ENCODE measurements around the gene TCP11.

TCP11 gene

DNA sequence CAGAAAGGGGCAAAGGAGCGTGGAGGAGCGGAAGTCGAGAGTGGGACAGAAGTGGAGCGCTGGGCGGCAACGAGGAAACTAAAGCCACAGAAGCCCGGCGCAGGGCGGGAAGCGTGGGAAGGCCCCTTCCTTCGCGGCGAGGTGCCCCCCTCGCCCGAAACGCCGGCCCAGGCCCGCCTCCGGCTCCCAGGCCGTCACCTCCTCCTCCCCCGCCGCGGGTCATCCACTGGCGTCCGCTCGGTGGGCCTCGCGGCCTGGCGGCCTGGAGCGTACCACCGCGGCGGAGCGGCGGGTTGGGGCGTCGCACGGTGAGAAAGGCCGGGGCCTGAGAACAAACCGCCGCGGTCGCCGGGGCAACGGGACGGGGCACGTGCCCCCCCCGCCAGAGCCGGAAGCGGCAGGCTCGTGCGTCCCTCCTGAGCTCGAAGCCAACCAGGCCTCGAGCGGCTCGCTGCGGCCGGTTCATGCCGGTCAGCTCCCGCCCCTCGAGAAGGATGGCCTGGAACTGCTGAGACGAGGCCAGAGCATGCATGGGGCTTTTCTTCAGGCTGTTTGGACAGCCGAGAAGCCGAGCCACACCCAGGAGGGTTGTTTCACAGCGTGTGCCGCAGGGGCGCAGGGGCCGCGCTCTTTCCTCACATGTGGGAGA, at the start of gene TCP11:
Gene TCP11 (minus strand): TSS at position 333 of the 649 bp plus-strand sequence. CDS start 469 bp downstream, outside the sequence.
- DNase-seq, result no peak

DNA sequence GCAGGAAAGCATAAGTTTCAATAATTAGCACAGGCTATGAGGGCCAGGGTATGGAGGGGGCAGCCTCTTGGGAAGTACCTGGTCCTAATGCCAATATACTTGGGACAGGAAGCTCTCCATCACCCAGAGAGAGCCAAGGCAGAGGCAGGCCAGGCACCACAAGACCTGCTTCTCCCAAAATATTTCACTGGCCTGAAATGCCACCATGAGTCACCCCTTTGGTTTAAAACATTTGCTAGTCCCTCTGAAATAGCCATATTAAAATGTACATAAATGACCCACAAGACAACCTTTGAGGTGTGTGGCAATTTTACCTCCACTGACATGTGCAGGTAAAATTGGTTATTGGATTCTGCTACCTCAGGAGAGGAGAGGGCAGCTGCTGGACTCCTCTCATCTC, 49.2 kb upstream of the TCP11 start:
- DNase-seq, result no peak

DNA sequence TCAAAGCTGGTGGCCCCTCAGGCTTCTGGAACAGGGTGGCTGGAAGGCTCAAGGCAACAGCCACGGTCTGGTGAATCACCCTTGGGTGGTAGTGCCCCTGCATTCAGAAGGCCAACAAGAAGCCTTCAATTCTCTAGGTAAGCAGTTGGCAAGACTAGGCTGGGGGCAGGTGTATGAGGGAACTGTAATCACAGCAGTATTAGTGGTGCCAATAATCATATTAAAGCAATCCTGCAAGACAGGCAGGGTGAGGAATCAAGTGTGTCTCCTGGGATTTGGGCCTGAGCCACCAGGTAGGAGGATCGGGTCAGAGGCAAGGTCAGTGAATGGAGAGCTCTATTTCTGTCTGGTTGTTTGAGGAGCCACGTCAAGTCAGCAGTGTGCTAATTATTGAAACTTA, 47.7 kb upstream of the TCP11 start:
- DNase-seq, result no peak

GRCh38 chr6:35186571-35186970, 45.4 kb upstream of the TCP11 start:
- DNase-seq, result no peak

DNA sequence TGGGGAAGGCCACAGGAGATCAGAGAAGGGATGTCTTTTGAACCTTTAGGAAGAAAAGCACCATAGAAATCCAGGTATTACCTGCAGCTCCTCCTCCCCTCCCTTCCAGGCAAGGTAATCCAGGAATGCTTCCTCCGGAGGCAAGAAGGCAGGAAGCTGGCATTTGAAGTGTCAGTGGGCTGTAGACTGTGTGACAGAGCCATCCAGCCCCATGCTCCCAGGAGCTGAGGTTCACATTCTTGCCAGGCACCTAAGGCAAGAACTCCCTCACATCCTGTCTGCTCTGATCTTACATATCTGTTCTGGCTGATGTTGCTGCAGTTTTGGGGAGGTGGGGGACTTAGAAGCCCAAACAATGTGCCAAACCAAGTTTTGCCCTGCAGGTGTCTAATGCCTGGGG, 44.8 kb upstream of the TCP11 start:
- DNase-seq, result no peak

DNA sequence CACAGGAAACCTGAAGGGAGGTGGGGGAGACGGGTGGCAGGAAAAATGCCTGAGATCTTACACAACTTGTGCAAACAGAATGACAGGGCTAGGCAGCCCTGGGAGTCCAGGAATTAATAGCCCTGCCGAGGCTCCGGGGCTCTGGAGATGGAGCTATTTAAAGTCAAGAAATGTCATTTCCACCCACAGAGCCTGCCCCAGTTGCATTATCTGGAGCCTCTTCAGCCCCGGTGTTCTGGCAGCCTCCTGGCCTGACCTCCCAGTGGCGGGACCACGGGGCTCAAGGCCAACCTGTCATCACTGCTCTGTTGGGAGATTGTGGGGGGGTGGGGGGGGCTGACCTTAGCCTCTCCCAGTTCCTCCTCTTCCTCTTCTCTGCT, 44.2 kb upstream of the TCP11 start:
- no peak for DNase-seq

GRCh38 chr6:35184580-35185301, 43.6 kb upstream of the TCP11 start:
- no peak for DNase-seq

DNA sequence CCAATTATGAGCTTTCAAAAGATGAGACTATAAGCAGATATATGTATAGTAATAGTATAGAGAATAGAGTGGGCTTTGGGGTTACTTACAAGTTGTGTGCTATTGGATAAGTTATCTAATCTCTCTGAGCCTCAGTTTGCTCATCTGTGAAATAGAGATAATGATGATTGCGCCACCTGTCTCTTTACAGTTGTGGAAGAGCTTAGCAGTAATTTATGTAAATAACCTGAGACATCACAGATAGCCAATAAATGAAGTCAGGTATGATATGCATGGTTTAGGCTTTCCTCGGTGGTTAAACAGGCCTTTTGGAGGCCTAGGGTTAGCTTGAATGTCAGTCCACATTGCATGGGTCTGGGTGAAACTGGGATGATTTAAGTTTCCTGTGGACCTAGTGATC, 42.8 kb upstream of the TCP11 start:
- no peak for DNase-seq

DNA sequence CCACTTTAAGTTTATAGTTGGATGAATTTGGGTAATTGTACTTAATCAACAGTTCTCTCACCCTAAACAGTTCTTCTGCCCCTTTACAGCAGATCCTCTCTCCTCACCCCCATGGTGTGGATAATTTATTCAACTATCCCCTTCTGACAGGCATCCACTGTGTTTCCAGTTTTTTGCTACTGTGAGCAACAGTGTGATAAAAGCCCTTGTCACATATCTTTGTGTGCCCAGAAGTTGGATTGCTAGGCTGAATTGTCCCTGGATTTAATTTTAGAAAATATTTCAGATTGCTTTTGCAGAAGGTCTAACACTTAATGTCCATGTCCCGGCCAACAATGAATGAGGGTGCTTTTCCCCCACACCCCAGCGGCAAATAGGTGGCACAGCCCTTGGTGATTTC, 42.1 kb upstream of the TCP11 start:
- DNase-seq, result no peak

DNA sequence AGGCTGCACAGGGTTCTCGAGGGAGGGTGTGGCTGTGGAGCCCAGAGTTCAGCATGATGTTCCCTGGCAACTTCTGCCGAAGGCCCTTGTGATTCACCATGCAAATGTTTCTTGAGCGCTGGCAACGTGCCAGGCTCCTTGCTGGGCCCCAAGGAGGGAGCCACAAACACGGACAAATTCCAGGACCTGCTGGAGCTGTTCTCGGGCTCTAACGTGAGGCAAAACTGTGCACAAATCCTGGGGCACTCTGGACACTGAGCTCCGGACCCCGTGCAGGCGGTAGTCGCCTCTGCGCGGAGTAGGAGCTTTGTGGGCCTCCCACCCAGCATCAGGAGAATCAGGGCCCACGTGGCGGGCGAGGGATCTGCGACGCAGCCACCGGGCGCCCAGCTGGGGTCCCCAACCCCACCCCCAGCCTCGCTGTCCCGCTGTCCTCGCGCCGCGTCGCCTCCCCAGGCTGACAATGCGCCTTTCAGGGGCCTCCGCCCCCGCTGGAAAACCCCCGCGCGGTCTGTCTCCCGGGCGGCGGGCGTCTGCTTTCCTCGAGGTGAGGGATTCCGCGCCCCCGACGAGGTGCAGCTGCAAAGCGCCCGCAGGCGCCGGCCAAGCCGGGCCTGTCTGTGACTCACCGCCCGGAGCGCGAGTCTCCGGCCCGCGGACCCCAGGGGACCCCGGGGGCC, 40.9 kb upstream of the TCP11 start:
- DNase-seq, result no peak

DNA sequence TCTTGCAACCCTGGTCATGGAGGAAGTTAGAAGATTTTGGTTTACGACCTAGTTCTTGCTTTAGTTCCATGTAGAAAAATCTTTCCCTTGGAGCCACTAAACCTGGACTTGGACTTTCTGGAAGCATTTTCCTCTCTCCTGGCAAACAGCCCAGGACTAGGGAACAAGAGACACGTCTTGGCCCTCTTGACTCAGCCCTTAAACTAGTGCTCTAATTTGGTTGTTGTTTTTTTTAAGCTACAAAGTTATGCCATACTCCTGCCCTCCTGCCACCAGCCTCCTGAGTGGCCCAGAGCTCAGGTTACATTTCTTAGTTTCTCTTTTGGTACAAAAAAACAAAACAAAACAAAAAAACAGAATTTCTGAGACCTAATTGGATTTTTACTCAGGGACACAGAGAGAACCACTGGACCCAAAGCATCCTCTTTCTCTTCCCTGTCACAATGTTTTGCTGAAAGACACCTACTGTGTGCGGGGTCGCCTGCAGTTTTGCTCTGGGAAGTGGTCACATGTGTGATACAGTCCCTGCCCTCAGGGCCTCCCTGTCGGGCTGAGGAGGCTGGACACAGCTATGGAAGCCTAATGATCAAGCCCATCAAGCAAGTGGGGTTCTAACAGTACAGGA, 40.3 kb upstream of the TCP11 start:
- no peak for DNase-seq

GRCh38 chr6:35179901-35180535, 38.9 kb upstream of the TCP11 start:
- DNase-seq, result no peak

- DNase-seq, result no peak
Observed at GRCh38 chr6:35178932-35179832, 38.0 kb upstream of the TCP11 start.

GRCh38 chr6:35178012-35178411, 36.9 kb upstream of the TCP11 start:
- no peak for DNase-seq

DNA sequence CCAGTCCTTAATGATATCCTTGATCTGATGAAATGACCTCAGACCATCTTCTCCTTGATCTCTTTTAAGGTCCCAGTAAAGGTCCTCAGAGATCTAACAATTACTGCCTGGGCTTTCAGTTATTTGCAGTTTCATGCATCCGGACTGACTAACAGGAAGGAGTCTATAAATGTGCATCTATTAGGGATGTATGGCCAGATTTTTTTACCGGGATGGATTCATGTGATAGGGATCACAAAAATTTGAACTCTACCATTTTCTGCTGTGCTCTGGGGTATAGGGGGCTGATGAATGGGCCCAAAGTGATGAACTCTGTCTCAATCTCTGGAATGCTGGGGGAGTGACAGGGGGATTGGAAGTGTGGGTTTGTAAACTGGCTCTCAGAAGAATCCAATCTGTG, 36.5 kb upstream of the TCP11 start:
- DNase-seq, result no peak

DNA sequence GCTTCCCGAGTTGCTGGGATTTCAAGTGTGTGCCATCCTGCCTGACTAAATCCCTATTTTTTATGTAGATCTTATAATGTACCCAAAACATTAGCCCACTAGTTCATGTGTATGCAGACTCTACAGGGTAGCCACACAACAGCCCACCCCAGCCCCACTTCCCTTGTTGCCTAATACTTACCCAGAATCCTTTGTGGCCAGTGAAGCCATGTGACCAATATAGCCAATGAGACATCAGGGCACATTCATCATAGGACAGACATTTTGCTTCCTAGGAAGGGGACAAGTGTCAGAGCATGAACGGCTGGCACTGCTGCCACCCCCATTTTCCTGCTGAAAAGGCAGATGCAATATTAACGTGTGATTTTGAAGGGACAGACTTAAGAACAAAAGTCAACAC, 36.0 kb upstream of the TCP11 start:
- no peak for DNase-seq

DNA sequence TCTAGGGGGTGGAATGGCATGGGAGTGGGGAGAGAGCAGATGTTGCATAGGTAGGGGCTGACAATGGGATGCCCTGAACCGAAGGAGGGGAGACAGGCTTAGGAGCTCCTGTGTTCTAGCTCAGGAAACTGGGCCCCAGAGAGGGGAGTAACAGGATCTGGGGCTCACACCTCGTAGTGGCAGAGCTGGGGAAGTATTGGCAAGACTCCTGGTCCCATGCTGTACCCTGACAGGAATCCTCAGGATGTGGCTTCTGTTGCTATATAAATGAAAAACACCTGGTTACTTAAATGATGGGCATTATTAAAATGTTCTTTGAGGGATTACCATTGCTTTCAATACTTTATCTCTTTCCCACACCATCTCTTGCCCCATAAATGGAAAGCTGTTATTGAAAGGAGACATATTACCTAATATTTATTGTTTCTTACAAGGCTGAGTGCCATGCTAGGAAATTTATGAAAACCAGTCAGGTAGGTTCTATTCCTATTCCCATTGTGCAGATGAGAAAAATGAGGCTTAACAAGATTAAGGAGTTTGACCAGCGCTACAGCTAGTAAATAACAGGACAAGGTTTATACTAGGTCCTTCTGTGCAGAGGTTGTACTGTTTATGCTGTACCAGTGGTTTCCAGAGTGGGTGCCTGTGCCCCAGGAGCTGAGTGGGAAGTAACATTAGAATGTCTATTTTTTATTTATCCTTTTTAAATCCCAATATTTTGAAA, 35.3 kb upstream of the TCP11 start:
- no peak for DNase-seq

- DNase-seq, result no peak
Observed at GRCh38 chr6:35174501-35174900, 33.4 kb upstream of the TCP11 start.

GRCh38 chr6:35174088-35174434, 32.9 kb upstream of the TCP11 start:
- no peak for DNase-seq

DNA sequence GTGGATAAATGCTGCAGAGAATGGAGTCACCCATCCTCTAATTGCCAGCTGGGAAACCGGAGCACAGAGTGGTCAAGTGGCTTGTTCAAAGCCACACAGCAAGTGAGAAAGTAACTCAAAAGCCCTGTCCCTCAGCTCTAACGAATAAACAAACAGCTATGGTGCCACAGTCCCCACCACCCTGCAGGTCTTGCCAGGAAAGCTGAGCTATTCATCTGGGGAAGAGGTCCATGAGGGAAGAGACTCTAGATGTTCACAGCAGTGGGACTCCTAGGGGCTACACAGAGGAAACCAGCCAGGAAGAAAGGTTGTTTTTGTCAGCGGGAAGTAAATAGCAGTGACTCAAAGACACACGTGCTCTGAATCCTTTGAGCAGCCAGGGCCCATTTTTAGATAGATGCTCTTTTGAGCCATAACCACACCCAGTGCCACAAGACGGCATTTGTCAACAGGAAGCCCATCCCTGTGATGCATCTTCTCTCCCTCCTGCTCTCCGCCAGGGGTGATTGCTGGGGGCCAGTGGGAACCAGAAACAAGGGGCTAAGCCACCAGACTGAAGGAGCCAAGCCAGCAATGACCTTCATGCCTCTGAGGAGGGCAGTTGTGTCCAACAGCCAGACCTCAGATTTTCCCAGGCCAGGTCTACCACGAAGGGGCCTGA, 32.4 kb upstream of the TCP11 start:
- DNase-seq, result no peak

GRCh38 chr6:35173044-35173426, 31.9 kb upstream of the TCP11 start:
- no peak for DNase-seq
